Spleen (tissue), 7 donors: ENCODE results near the gene MAPK7.

Source experiments
- CTCF ChIP-seq, 11 experiments: fragments of 200-600 bp in 7 of 11; fragments of 450-650 bp in 4 of 11; sonication (generic) in 4 of 11; IDR thresholded peaks in 8 of 11; conservative IDR thresholded peaks in 3 of 11; 1 replicate in 7 of 11; 2 replicates in 4 of 11; pipeline versions ENCODE4 v1.4.0 to v1.8.0; 2016 to 2021; ENCODE audit warnings: antibody characterized with exemption in 11 of 11, inconsistent platforms in 4 of 11, mild to moderate bottlenecking in 1 of 11
- POLR2AphosphoS5 ChIP-seq, 3 donors: sonication (generic); formaldehyde crosslinking; IDR thresholded peaks; one replicate each; pipeline ENCODE4 v1.5.1; 2017; ENCODE audit warnings: antibody characterized with exemption in 3 of 3
- donor health status: DM: no; HTN: no; CAD: no; lungs with moderate emphysema.
- donor health status: DM: no; HTN: no; CAD: no.
- donor health status: DM: no; HTN: no; CAD: no.

DNA sequence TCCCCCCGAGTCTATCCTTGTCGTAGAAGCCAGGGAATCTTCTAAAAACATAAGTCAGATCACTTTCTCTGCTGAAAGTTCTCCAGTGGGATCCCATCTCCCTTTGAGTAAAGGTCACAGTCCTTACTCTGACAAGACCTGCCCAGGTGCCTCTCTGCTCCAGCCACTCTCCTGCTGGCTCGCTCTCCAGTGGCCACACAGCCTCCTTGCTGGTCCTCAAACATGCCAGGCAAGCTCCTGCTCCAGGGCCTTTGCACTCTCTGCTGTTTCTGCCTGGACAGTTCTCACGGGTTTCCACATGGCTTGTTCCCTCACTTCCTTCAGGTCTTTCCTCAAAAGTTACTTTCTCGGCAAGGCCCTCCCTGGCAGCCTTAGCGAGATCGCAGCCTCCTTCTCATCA is 19.1 kb upstream of the MAPK7 start:
- TF ChIP-seq CTCF (IDR thresholded peaks at IDR 0.05 in 8 of 11, conservative IDR thresholded peaks at IDR 0.05 in 3 of 11) (no peak), POLR2AphosphoS5 (IDR thresholded peaks at IDR 0.05) (no peak)
